22Rv1 (cell line): ENCODE results near the gene EVC.

Source experiments
- ZFX ChIP-seq: fragments of 450-650 bp; IDR thresholded peaks from 2 replicates; pipeline ENCODE4 v1.6.1; 2017; ENCODE audit warnings: antibody characterized with exemption, borderline replicate concordance
- TF ChIP-seq, protein P1 (sequence below): fragments of 450-650 bp; IDR thresholded peaks from 2 replicates; pipeline ENCODE4 v1.5.1; 2017; ENCODE audit warnings: mild to moderate bottlenecking

DNA sequence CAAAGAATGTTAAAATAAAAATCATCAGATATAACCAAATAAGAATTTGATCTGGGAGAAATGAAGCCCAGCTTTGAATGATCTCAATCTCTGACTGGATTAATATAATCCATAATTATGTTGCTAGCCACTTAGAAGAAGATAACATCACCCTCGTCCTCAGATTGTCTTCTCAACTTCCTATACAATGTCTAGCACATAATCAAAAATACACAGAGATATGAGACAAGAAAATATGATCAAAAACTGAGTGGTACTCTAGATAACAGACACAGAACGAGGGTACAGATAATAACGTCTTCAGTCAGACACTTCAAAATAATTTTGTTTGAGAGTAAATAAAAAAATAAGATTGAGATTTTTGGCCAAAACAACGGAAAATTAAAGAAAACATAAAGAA lies 49.8 kb upstream of the EVC start:
- TF ChIP-seq, protein P1, sequence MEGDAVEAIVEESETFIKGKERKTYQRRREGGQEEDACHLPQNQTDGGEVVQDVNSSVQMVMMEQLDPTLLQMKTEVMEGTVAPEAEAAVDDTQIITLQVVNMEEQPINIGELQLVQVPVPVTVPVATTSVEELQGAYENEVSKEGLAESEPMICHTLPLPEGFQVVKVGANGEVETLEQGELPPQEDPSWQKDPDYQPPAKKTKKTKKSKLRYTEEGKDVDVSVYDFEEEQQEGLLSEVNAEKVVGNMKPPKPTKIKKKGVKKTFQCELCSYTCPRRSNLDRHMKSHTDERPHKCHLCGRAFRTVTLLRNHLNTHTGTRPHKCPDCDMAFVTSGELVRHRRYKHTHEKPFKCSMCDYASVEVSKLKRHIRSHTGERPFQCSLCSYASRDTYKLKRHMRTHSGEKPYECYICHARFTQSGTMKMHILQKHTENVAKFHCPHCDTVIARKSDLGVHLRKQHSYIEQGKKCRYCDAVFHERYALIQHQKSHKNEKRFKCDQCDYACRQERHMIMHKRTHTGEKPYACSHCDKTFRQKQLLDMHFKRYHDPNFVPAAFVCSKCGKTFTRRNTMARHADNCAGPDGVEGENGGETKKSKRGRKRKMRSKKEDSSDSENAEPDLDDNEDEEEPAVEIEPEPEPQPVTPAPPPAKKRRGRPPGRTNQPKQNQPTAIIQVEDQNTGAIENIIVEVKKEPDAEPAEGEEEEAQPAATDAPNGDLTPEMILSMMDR = no peak
- TF ChIP-seq ZFX = no peak
